HFFc6 (cell line): ENCODE results near the gene ADGRL4. TPM values are rescaled to one million over a fixed set of nuclear protein-coding genes. Genes with fewer than 3 reads are reported as not detected.

Experiments used
- DNase-seq: peaks from one replicate; pipeline ENCODE4 v3.0.0-alpha.2; 2018
- H3K27ac Mint-ChIP-seq: 2 replicates; pipeline ENCODE4 v1.8.0; 2020; ENCODE audit warnings: mild to moderate bottlenecking, mixed read lengths
- H3K27me3 Mint-ChIP-seq: 2 replicates; pipeline ENCODE4 v1.8.0; 2021; ENCODE audit warnings: mild to moderate bottlenecking, moderate library complexity, mixed read lengths; ENCODE audit not compliant: insufficient read depth
- H3K36me3 Mint-ChIP-seq: 2 replicates; pipeline ENCODE4 v1.8.0; 2021; ENCODE audit warnings: low read depth, mixed read lengths
- H3K4me1 Mint-ChIP-seq: 2 replicates; pipeline ENCODE4 v1.8.0; 2020; ENCODE audit warnings: low read depth, mixed read lengths
- H3K4me3 Mint-ChIP-seq: 2 replicates; pipeline ENCODE4 v1.8.0; 2020; ENCODE audit warnings: mild to moderate bottlenecking, moderate library complexity, mixed read lengths
- H3K9me3 Mint-ChIP-seq: 2 replicates; pipeline ENCODE4 v1.8.0; 2020; ENCODE audit warnings: mild to moderate bottlenecking, mixed read lengths
- CTCF ChIP-seq: fragments of 200-600 bp; sonication (generic); IDR thresholded peaks from 2 replicates; pipeline ENCODE4 v1.5.0; 2021; ENCODE audit warnings: antibody characterized with exemption, mild to moderate bottlenecking
- total RNA-seq, 6 experiments: library from RNA; stranded (reverse); fragmentation: NEBNext Ultra II Directional; extraction: Animal tissue kit (Norgen Biotek cat#: 25700); gene quantifications; 2 replicates in 1 of 6; 3 replicates in 5 of 6; pipeline ENCODE4 v1.2.3, GENCODE V29; 2021

Gene ADGRL4
- total RNA-seq, 6 experiments from 2014 or later = 11.8 to 24.7 (median 16.1) TPM

GRCh38 chr1:78919150-78919549 is 87.4 kb downstream of the ADGRL4 start:
- H3K4me3 Mint-ChIP-seq = no peak overlapping the region
- H3K27me3 Mint-ChIP-seq = no peaks in the 10 kb centered on the region; the same call in 1 of the 2 replicates
- no peak for DNase-seq
- no peaks in the 10 kb centered on the region; the same call in 1 of the 2 replicates for H3K36me3 Mint-ChIP-seq
- no peaks in the 10 kb centered on the region for H3K9me3 Mint-ChIP-seq
- TF ChIP-seq CTCF = no peak
- peaks cover 23% of the 10 kb centered on the region for H3K4me1 Mint-ChIP-seq
- no peak overlapping the region for H3K27ac Mint-ChIP-seq

GRCh38 chr1:78918157-78918556 is 88.4 kb downstream of the ADGRL4 start:
- no peak for TF ChIP-seq CTCF
- H3K27me3 Mint-ChIP-seq = no peaks in the 10 kb centered on the region
- no peak overlapping the region for H3K27ac Mint-ChIP-seq
- no peak for DNase-seq
- H3K4me1 Mint-ChIP-seq = peaks cover 23% of the 10 kb centered on the region
- no peak overlapping the region for H3K4me3 Mint-ChIP-seq
- H3K36me3 Mint-ChIP-seq = peaks cover 3% of the 10 kb centered on the region; the same call in 1 of the 2 replicates
- no peaks in the 10 kb centered on the region for H3K9me3 Mint-ChIP-seq

GRCh38 chr1:78916986-78917385 is 89.5 kb downstream of the ADGRL4 start:
- no peak for DNase-seq
- Mint-ChIP-seq H3K27ac (no peak overlapping the region), H3K9me3 (no peaks in the 10 kb centered on the region), H3K36me3 (peaks cover 4% of the 10 kb centered on the region; the same call in 1 of the 2 replicates), H3K4me3 (no peak overlapping the region), H3K4me1 (peaks cover 23% of the 10 kb centered on the region), H3K27me3 (no peaks in the 10 kb centered on the region)
- TF ChIP-seq CTCF = no peak

- no peak overlapping the region for H3K27ac Mint-ChIP-seq
- no peaks in the 10 kb centered on the region for H3K27me3 Mint-ChIP-seq
- no peak for TF ChIP-seq CTCF
- H3K4me1 Mint-ChIP-seq = peaks cover 20% of the 10 kb centered on the region
- DNase-seq = no peak
- no peak overlapping the region for H3K4me3 Mint-ChIP-seq
- H3K9me3 Mint-ChIP-seq = no peaks in the 10 kb centered on the region
- H3K36me3 Mint-ChIP-seq = peaks cover 4% of the 10 kb centered on the region; the same call in 1 of the 2 replicates
Observed at GRCh38 chr1:78913950-78914349, 92.6 kb downstream of the ADGRL4 start.

GRCh38 chr1:78911956-78912880 is 94.3 kb downstream of the ADGRL4 start:
- Mint-ChIP-seq H3K4me1 (peaks cover 6% of the 10 kb centered on the region; the same call in 1 of the 2 replicates), H3K27ac (no peak overlapping the region), H3K4me3 (no peak overlapping the region), H3K27me3 (no peaks in the 10 kb centered on the region), H3K36me3 (peaks cover 4% of the 10 kb centered on the region; the same call in 1 of the 2 replicates), H3K9me3 (no peaks in the 10 kb centered on the region)
- no peak for DNase-seq
- TF ChIP-seq CTCF = no peak
